Left lung (tissue), 10 donors: Measurements from ENCODE around the gene ZNF483. TPM values are rescaled to one million over a fixed set of nuclear protein-coding genes. Genes with fewer than 3 reads are reported as not detected.
A peak's percentile ranks its signal among the peaks of the same experiment; 100 is the strongest.
"Not testable (repeated sequence)": the region's sequence is repeated elsewhere in the genome, so short reads cannot be mapped to it uniquely, and the experiment has no call there.

ENCODE experiments used
- ATAC-seq: fragments of 200-7000 bp; cut with Tn5 transposase; one replicate; pipeline ENCODE4 v1.9.1; 2020; ENCODE audit warnings: moderate library complexity
- DNase-seq, 4 donors: peaks; one replicate each; pipeline ENCODE4 v3.0.0-alpha.2; 2013 to 2020
- H3K27ac ChIP-seq, 2 donors: fragments of 200-600 bp; sonication (generic) in 1 of 2; one replicate each; pipeline versions ENCODE4 v1.5.0 to v1.8.0; 2020 to 2021
- H3K27me3 ChIP-seq, 2 donors: fragments of 200-600 bp; sonication (generic) in 1 of 2; one replicate each; pipeline versions ENCODE4 v1.5.0 to v1.8.0; 2020 to 2021
- H3K36me3 ChIP-seq, 2 donors: fragments of 200-600 bp; sonication (generic) in 1 of 2; one replicate each; pipeline versions ENCODE4 v1.5.0 to v1.8.0; 2020 to 2021
- H3K4me1 ChIP-seq, 2 donors: fragments of 200-600 bp; one replicate each; pipeline ENCODE4 v1.8.0; 2021
- H3K4me3 ChIP-seq, 2 donors: fragments of 200-600 bp; sonication (generic) in 1 of 2; one replicate each; pipeline versions ENCODE4 v1.5.0 to v1.8.0; 2020 to 2021; ENCODE audit warnings: mild to moderate bottlenecking in 1 of 2
- H3K9me3 ChIP-seq, 2 donors: fragments of 200-600 bp; sonication (generic) in 1 of 2; one replicate each; pipeline versions ENCODE4 v1.5.0 to v1.8.0; 2020 to 2021
- intact Hi-C, 2 donors: fragments of 100-400 bp; cut with DNase I; formaldehyde crosslinking; loops; one replicate each; pipeline versions ENCODE4 v1.11.2 to v1.14.2; 2022
- polyA plus RNA-seq, 6 donors: library from polyadenylated mRNA; unstranded; fragments of 120-200 nt; gene quantifications; one replicate each; pipeline ENCODE4 v1.2.1, GENCODE V29; 2013; ENCODE audit not compliant: insufficient read length in 6 of 6
- total RNA-seq, 2 donors: library from RNA; stranded (reverse); fragmentation: NEBNext Ultra II Directional; extraction: Animal tissue kit (Norgen Biotek cat#: 25700); gene quantifications; one replicate each; pipeline ENCODE4 v1.2.1, GENCODE V29; 2021
- TF ChIP-seq, protein P1 (sequence below), 2 donors: fragments of 200-600 bp; sonication (generic) in 1 of 2; IDR thresholded peaks; one replicate each; pipeline versions ENCODE4 v1.5.0 to v1.8.0; 2021; ENCODE audit warnings: antibody characterized with exemption in 2 of 2
- donor health status: DM: no; HTN: yes; CAD: no.
- donor health status: DM: no; HTN: no; CAD: no.

Gene ZNF483
- total and polyA plus RNA-seq, 8 donors, result 2.1 to 7.5 (median 3.7) TPM

DNA sequence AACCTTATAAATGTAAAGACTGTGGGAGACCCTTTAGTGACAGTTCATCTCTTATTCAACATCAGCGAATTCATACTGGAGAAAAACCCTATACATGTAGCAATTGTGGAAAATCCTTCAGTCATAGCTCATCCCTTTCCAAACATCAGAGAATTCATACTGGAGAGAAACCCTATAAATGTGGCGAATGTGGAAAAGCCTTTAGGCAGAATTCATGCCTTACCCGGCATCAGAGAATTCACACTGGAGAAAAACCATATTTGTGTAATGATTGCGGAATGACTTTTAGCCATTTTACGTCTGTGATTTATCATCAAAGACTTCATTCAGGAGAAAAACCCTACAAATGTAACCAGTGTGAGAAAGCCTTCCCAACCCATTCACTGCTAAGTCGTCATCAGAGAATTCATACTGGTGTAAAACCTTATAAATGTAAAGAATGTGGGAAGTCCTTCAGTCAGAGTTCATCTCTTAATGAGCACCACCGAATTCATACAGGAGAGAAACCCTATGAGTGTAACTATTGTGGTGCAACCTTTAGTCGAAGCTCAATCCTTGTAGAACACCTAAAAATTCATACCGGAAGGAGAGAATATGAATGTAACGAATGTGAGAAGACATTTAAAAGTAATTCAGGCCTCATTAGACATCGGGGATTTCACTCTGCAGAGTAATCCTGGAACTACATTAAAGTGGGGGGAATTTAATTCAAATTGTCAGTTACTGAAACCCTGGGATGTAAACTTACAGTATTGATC lies 17.7 kb downstream of the ZNF483 start:
- Histone ChIP-seq H3K27ac (no peak overlapping the region), H3K27me3 (no peaks in the 10 kb centered on the region), H3K4me1 (no peaks in the 10 kb centered on the region), H3K9me3 (peaks cover 31 to 100% of the 10 kb centered on the region in 2 donors), H3K4me3 (no peak overlapping the region), H3K36me3 (peaks cover 0 to 44% of the 10 kb centered on the region in 2 donors)
- TF ChIP-seq, protein P1, sequence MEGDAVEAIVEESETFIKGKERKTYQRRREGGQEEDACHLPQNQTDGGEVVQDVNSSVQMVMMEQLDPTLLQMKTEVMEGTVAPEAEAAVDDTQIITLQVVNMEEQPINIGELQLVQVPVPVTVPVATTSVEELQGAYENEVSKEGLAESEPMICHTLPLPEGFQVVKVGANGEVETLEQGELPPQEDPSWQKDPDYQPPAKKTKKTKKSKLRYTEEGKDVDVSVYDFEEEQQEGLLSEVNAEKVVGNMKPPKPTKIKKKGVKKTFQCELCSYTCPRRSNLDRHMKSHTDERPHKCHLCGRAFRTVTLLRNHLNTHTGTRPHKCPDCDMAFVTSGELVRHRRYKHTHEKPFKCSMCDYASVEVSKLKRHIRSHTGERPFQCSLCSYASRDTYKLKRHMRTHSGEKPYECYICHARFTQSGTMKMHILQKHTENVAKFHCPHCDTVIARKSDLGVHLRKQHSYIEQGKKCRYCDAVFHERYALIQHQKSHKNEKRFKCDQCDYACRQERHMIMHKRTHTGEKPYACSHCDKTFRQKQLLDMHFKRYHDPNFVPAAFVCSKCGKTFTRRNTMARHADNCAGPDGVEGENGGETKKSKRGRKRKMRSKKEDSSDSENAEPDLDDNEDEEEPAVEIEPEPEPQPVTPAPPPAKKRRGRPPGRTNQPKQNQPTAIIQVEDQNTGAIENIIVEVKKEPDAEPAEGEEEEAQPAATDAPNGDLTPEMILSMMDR (IDR thresholded peaks at IDR 0.05), result no peak
- ATAC-seq (no peak), DNase-seq (no peak)
- intact Hi-C loops, result no loop called here

DNA sequence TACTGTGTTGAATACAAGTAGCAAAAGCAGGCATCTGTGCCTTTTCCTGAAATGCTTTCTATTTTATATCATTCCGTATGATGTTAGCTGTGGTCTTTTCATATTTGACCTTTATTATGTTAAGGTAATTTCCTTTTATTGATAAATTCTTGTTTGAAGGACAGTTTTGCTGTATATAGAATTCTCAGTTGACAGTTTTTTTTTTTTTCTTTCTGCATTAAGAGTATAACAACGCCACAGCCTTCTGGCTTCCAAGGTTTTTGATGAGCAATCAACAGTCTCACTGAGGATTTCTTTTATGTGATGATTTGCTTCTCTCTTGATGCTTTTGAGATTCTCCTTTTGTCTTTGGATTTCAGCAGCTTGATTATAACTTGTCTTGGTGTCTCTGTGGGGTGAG lies 23.6 kb downstream of the ZNF483 start:
- no peaks in the 10 kb centered on the region for H3K4me1 ChIP-seq
- H3K9me3 ChIP-seq, result peaks cover 12 to 98% of the 10 kb centered on the region in 2 donors
- TF ChIP-seq, protein P1 (IDR thresholded peaks at IDR 0.05), result no peak
- H3K27me3 ChIP-seq, result no peaks in the 10 kb centered on the region
- intact Hi-C loops, result no loop called here
- no peak overlapping the region for H3K27ac ChIP-seq
- DNase-seq (no peak), ATAC-seq (no peak)
- peaks cover 0 to 3% of the 10 kb centered on the region in 2 donors for H3K36me3 ChIP-seq
- H3K4me3 ChIP-seq, result no peak overlapping the region

DNA sequence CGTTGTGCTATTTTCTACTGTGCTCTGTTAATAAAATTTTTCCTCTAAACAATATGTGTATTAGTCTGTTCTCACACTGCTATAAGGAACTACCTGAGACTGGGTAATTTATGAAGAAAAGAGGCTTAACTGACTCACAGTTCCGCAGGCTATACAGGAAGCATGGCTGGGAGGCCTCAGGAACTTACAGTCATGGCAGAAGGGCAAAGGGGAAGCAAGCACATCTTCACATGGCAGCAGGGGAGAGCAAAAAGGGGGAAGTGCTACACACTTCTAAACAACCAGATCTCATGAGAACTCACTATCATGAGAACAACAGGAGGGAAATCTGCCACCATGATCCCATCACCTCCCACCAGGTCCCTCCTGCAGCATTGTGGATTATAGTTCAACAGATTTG lies 30.4 kb downstream of the ZNF483 start:
- intact Hi-C loops, H3K27ac ChIP-seq, H3K27me3 ChIP-seq, DNase-seq, H3K4me3 ChIP-seq, H3K4me1 ChIP-seq, ATAC-seq: not testable (repeated sequence)
- Histone ChIP-seq H3K36me3 (peaks cover 0 to 14% of the 10 kb centered on the region in 2 donors), H3K9me3 (peaks cover 0 to 73% of the 10 kb centered on the region in 2 donors)

DNA sequence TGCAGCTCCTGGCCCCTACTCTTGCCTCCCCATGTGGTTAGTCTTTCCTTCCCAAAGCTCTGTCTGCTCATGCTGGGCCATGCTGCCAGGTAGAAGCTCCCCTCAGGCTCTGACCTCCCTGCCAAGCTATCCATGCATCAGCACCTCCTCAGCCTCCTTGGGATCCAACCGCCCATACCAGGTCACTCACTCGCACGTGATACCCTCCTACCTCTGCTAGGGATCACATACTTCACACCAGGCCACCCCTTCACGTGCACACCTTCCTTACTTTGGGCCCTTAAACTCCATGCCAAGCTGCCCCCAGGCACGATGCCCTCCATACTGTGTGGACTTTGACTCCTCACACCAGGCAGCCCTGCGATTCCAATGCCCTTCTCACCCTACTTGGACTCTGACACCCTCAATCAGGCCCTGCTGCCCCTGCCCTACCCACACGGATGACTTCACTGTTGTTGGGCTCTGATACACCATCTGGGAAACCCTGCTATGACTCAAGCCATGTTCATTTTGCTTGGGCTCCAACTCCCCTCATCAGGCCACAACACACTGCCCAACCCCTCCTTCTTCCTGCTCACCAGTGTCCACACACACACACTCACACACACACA lies 34.1 kb downstream of the ZNF483 start:
- H3K27me3 ChIP-seq, result no peaks in the 10 kb centered on the region
- intact Hi-C loops, result no loop called here
- TF ChIP-seq, protein P1 (IDR thresholded peaks at IDR 0.05), result no peak
- H3K9me3 ChIP-seq, result peaks cover 0 to 38% of the 10 kb centered on the region in 2 donors
- peaks cover 0 to 40% of the 10 kb centered on the region in 2 donors for H3K36me3 ChIP-seq
- DNase-seq, result no peak
- no peaks in the 10 kb centered on the region for H3K4me1 ChIP-seq
- H3K4me3 ChIP-seq, result no peak overlapping the region
- peak; percentile 23 for ATAC-seq
- H3K27ac ChIP-seq, result no peak overlapping the region

DNA sequence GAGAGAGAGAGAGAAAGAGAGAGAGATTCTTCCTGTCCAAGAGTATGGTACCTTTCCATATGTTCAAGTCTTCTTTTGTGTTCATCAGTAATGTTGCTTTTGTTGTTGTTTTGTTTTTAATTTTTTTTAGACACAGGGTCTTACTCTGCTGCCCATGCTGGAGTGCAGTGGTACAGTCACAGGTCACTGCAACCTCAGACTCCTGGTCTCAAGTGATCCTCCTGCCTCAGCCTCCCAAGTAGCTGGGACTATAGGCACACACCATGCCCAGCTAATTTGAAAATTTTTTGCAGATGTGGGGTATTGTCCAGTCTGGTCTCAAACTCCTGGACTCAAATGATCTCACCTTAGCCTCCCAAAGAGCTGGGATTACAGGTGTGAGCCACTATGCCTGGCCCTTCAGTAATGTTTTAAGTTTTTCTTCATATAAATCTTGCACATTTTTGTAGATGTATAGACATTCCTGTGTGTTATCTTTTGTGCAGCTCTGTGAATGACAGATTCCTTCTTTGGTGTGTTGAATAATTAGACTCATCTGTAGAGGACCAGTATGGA lies 36.3 kb downstream of the ZNF483 start:
- Histone ChIP-seq H3K27me3 (no peaks in the 10 kb centered on the region), H3K4me1 (no peaks in the 10 kb centered on the region), H3K4me3 (no peak overlapping the region), H3K9me3 (peaks cover 0 to 23% of the 10 kb centered on the region in 2 donors), H3K36me3 (peaks cover 0 to 58% of the 10 kb centered on the region in 2 donors), H3K27ac (no peak overlapping the region)
- no peak for ATAC-seq
- intact Hi-C loops, result no loop called here
- DNase-seq, result no peak
- TF ChIP-seq, protein P1 (IDR thresholded peaks at IDR 0.05), result no peak
